Measurements from ENCODE around the gene P2RX6. TPM values are rescaled to one million over a fixed set of nuclear protein-coding genes. Genes with fewer than 3 reads are reported as not detected.
"Not testable (repeated sequence)": the region's sequence is repeated elsewhere in the genome, so short reads cannot be mapped to it uniquely, and the experiment has no call there.

P2RX6 gene
- total RNA-seq, 1 donor from 2014 or later, result 11.0 TPM

GRCh38 chr22:21068681-21069276 lies 53.8 kb downstream of the P2RX6 start:
- Histone ChIP-seq H3K27ac (ENCODE audit: low read depth, low read length) (no peak overlapping the region), H3K36me3 (ENCODE audit: control insufficient read depth in 3 of 3, insufficient read depth in 3 of 3, low read length in 3 of 3) (no peaks in the 10 kb centered on the region), H3K4me3 (ENCODE audit: low read length in 3 of 3) (no peak overlapping the region), H3K4me1 (ENCODE audit: control insufficient read depth in 3 of 3, insufficient read depth in 3 of 3, low read length in 3 of 3) (no peaks in the 10 kb centered on the region), H3K27me3 (ENCODE audit: control insufficient read depth in 3 of 3, insufficient read depth in 3 of 3, low read length in 3 of 3) (peaks cover 0 to 16% (median 3%) of the 10 kb centered on the region in 3 donors), H3K9ac (ENCODE audit: low read depth in 1 of 3, low read length in 3 of 3) (no peak overlapping the region), H3K9me3 (ENCODE audit: control insufficient read depth in 3 of 3, low read length in 3 of 3) (no peaks in the 10 kb centered on the region)

- Histone ChIP-seq H3K27me3 (ENCODE audit: control insufficient read depth in 3 of 3, insufficient read depth in 3 of 3, low read length in 3 of 3) (peaks cover 0 to 16% (median 3%) of the 10 kb centered on the region in 3 donors), H3K36me3 (ENCODE audit: control insufficient read depth in 3 of 3, insufficient read depth in 3 of 3, low read length in 3 of 3) (no peaks in the 10 kb centered on the region), H3K4me1 (ENCODE audit: control insufficient read depth in 3 of 3, insufficient read depth in 3 of 3, low read length in 3 of 3) (no peaks in the 10 kb centered on the region)
Observed at GRCh38 chr22:21069375-21069774, 54.4 kb downstream of the P2RX6 start.

GRCh38 chr22:21070690-21071615 lies 56.0 kb downstream of the P2RX6 start:
- Histone ChIP-seq H3K9me3 (ENCODE audit: control insufficient read depth in 3 of 3, low read length in 3 of 3) (no peaks in the 10 kb centered on the region), H3K4me1 (ENCODE audit: control insufficient read depth in 3 of 3, insufficient read depth in 3 of 3, low read length in 3 of 3) (no peaks in the 10 kb centered on the region), H3K4me3 (ENCODE audit: low read length in 3 of 3) (no peak overlapping the region), H3K27ac (ENCODE audit: low read depth, low read length) (no peak overlapping the region), H3K27me3 (ENCODE audit: control insufficient read depth in 3 of 3, insufficient read depth in 3 of 3, low read length in 3 of 3) (peaks cover 0 to 13% (median 3%) of the 10 kb centered on the region in 3 donors), H3K36me3 (ENCODE audit: control insufficient read depth in 3 of 3, insufficient read depth in 3 of 3, low read length in 3 of 3) (no peaks in the 10 kb centered on the region), H3K9ac (ENCODE audit: low read depth in 1 of 3, low read length in 3 of 3) (no peak overlapping the region)

More at GRCh38 chr22:21069375-21069774, 54.4 kb downstream of the P2RX6 start:
- no peak overlapping the region for H3K9ac ChIP-seq (ENCODE audit: low read depth in 1 of 3, low read length in 3 of 3)
- H3K4me3 ChIP-seq (ENCODE audit: low read length in 3 of 3), result no peak overlapping the region
- no peak overlapping the region for H3K27ac ChIP-seq (ENCODE audit: low read depth, low read length)
- H3K9me3 ChIP-seq (ENCODE audit: control insufficient read depth in 3 of 3, low read length in 3 of 3), result no peaks in the 10 kb centered on the region

GRCh38 chr22:21071796-21072195 lies 56.8 kb downstream of the P2RX6 start:
- not testable (repeated sequence) for H3K9me3 ChIP-seq (ENCODE audit: control insufficient read depth in 3 of 3, low read length in 3 of 3); H3K36me3 ChIP-seq (ENCODE audit: control insufficient read depth in 3 of 3, insufficient read depth in 3 of 3, low read length in 3 of 3); H3K9ac ChIP-seq (ENCODE audit: low read depth in 1 of 3, low read length in 3 of 3); H3K4me3 ChIP-seq (ENCODE audit: low read length in 3 of 3); H3K27ac ChIP-seq (ENCODE audit: low read depth, low read length); H3K4me1 ChIP-seq (ENCODE audit: control insufficient read depth in 3 of 3, insufficient read depth in 3 of 3, low read length in 3 of 3)
- peaks cover 0 to 13% (median 3%) of the 10 kb centered on the region in 3 donors for H3K27me3 ChIP-seq (ENCODE audit: control insufficient read depth in 3 of 3, insufficient read depth in 3 of 3, low read length in 3 of 3)

- no peak overlapping the region for H3K27ac ChIP-seq (ENCODE audit: low read depth, low read length)
- H3K9me3 ChIP-seq (ENCODE audit: control insufficient read depth in 3 of 3, low read length in 3 of 3), result no peaks in the 10 kb centered on the region
- H3K4me3 ChIP-seq (ENCODE audit: low read length in 3 of 3), result no peak overlapping the region
- H3K4me1 ChIP-seq (ENCODE audit: control insufficient read depth in 3 of 3, insufficient read depth in 3 of 3, low read length in 3 of 3), result no peaks in the 10 kb centered on the region
- H3K9ac ChIP-seq (ENCODE audit: low read depth in 1 of 3, low read length in 3 of 3), result no peak overlapping the region
- H3K36me3 ChIP-seq (ENCODE audit: control insufficient read depth in 3 of 3, insufficient read depth in 3 of 3, low read length in 3 of 3), result no peaks in the 10 kb centered on the region
- peaks cover 0 to 16% (median 3%) of the 10 kb centered on the region in 3 donors for H3K27me3 ChIP-seq (ENCODE audit: control insufficient read depth in 3 of 3, insufficient read depth in 3 of 3, low read length in 3 of 3)
Observed at GRCh38 chr22:21073023-21073422, 58.1 kb downstream of the P2RX6 start.

- H3K4me3 ChIP-seq (ENCODE audit: low read length in 3 of 3), result no peak overlapping the region
- no peak overlapping the region for H3K9ac ChIP-seq (ENCODE audit: low read depth in 1 of 3, low read length in 3 of 3)
- H3K27ac ChIP-seq (ENCODE audit: low read depth, low read length), result no peak overlapping the region
- H3K4me1 ChIP-seq (ENCODE audit: control insufficient read depth in 3 of 3, insufficient read depth in 3 of 3, low read length in 3 of 3), result no peaks in the 10 kb centered on the region
- no peaks in the 10 kb centered on the region for H3K36me3 ChIP-seq (ENCODE audit: control insufficient read depth in 3 of 3, insufficient read depth in 3 of 3, low read length in 3 of 3)
- H3K27me3 ChIP-seq (ENCODE audit: control insufficient read depth in 3 of 3, insufficient read depth in 3 of 3, low read length in 3 of 3), result peaks cover 0 to 21% (median 3%) of the 10 kb centered on the region in 3 donors
- no peaks in the 10 kb centered on the region for H3K9me3 ChIP-seq (ENCODE audit: control insufficient read depth in 3 of 3, low read length in 3 of 3)
Observed at GRCh38 chr22:21073482-21073881, 58.5 kb downstream of the P2RX6 start.

- Histone ChIP-seq H3K36me3 (ENCODE audit: control insufficient read depth in 3 of 3, insufficient read depth in 3 of 3, low read length in 3 of 3) (no peaks in the 10 kb centered on the region), H3K4me1 (ENCODE audit: control insufficient read depth in 3 of 3, insufficient read depth in 3 of 3, low read length in 3 of 3) (no peaks in the 10 kb centered on the region), H3K27ac (ENCODE audit: low read depth, low read length) (no peak overlapping the region), H3K9me3 (ENCODE audit: control insufficient read depth in 3 of 3, low read length in 3 of 3) (no peaks in the 10 kb centered on the region), H3K27me3 (ENCODE audit: control insufficient read depth in 3 of 3, insufficient read depth in 3 of 3, low read length in 3 of 3) (peaks cover 0 to 24% (median 3%) of the 10 kb centered on the region in 3 donors), H3K4me3 (ENCODE audit: low read length in 3 of 3) (no peak overlapping the region), H3K9ac (ENCODE audit: low read depth in 1 of 3, low read length in 3 of 3) (no peak overlapping the region)
Observed at GRCh38 chr22:21074102-21074715, 59.2 kb downstream of the P2RX6 start.

GRCh38 chr22:21075516-21076138 lies 60.7 kb downstream of the P2RX6 start:
- Histone ChIP-seq H3K27ac (ENCODE audit: low read depth, low read length) (no peak overlapping the region), H3K4me3 (ENCODE audit: low read length in 3 of 3) (no peak overlapping the region), H3K4me1 (ENCODE audit: control insufficient read depth in 3 of 3, insufficient read depth in 3 of 3, low read length in 3 of 3) (no peaks in the 10 kb centered on the region), H3K9ac (ENCODE audit: low read depth in 1 of 3, low read length in 3 of 3) (no peak overlapping the region), H3K36me3 (ENCODE audit: control insufficient read depth in 3 of 3, insufficient read depth in 3 of 3, low read length in 3 of 3) (no peaks in the 10 kb centered on the region), H3K27me3 (ENCODE audit: control insufficient read depth in 3 of 3, insufficient read depth in 3 of 3, low read length in 3 of 3) (peaks cover 0 to 24% (median 3%) of the 10 kb centered on the region in 3 donors), H3K9me3 (ENCODE audit: control insufficient read depth in 3 of 3, low read length in 3 of 3) (no peaks in the 10 kb centered on the region)

GRCh38 chr22:21076912-21077625 lies 62.1 kb downstream of the P2RX6 start:
- no peaks in the 10 kb centered on the region for H3K4me1 ChIP-seq (ENCODE audit: control insufficient read depth in 3 of 3, insufficient read depth in 3 of 3, low read length in 3 of 3)
- H3K9ac ChIP-seq (ENCODE audit: low read depth in 1 of 3, low read length in 3 of 3), result peak overlapping the region in 1 of 3 donors; percentile 16
- H3K36me3 ChIP-seq (ENCODE audit: control insufficient read depth in 3 of 3, insufficient read depth in 3 of 3, low read length in 3 of 3), result no peaks in the 10 kb centered on the region
- no peaks in the 10 kb centered on the region for H3K9me3 ChIP-seq (ENCODE audit: control insufficient read depth in 3 of 3, low read length in 3 of 3)
- H3K27me3 ChIP-seq (ENCODE audit: control insufficient read depth in 3 of 3, insufficient read depth in 3 of 3, low read length in 3 of 3), result peaks cover 0 to 21% (median 3%) of the 10 kb centered on the region in 3 donors
- H3K27ac ChIP-seq (ENCODE audit: low read depth, low read length), result no peak overlapping the region
- H3K4me3 ChIP-seq (ENCODE audit: low read length in 3 of 3), result no peak overlapping the region
